ENCODE results near the gene KANSL3. TPM values are rescaled to one million over a fixed set of nuclear protein-coding genes. Genes with fewer than 3 reads are reported as not detected.

The KANSL3 gene
- total and polyA plus RNA-seq, 9 of the 15 experiments (the other 6 are each of a cell fraction or from before 2014, with no cell fraction given), result 11.3 to 43.7 (median 27.9) TPM

DNA sequence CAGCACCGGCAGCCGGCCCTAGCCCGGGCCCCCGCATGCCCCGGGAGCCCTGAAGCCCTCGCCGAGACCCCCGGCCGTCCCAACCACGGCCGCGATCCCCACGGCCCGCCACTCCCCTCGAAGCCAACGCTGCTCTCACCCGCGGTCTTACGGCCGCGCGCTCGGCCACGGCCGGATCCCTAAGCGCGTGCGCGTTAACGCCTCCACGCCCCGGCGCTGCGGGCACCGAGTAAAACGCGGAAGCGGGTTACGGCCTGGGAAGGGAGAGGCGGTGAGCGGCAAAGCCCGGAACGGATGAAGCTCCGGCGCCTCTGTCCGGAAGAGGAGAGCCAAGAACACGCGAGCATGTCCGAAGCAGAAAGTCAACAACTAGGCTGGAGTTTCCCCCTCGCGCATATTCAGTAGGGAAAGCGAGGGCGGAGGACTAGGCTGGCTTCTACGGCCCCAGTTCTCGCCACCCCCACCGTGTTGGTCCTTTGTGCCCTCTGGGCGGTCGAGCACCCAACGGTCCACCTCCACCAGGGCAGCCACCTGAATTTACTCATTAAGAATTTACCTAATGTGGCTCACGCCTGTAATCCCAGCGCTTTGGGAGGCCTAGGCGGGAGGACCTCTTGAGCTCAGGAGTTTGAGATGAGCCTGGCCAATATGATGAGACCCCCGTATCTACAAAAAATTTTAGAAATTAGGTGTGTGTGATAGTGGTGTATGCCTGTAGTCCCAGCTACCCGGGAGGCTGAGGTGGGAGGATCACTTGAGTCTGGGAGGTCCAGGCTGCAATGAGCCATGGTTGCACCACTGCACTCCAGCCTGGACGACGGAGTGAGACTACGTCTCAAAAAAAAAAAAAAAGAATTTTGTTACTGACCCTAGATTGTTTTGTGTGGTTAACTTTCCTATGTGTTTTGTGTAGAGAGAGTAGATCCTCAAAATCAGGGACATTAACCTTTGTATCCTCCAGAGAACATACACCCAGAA, at the start of gene KANSL3 (continued):
- TF ChIP-seq REST (IDR thresholded peaks at IDR 0.05; ENCODE audit: borderline replicate concordance) (no peak), REST (CRISPR knock-in tag; IDR thresholded peaks at IDR 0.05; ENCODE audit: low read depth) (peak; percentile 78; the same call in 1 of the 2 replicates), CTBP1 (IDR thresholded peaks at IDR 0.05; ENCODE audit: borderline replicate concordance) (peak; percentile 91), PHB2 (IDR thresholded peaks at IDR 0.05; ENCODE audit: low read depth) (no peak), ZNF583 (CRISPR knock-in tag; IDR thresholded peaks at IDR 0.05) (peak; percentile 57; the same call in 1 of the 2 replicates), PATZ1 (CRISPR knock-in tag; IDR thresholded peaks at IDR 0.05; ENCODE audit: borderline replicate concordance) (no peak), FOSL1 (tag; conservative IDR thresholded peaks at IDR 0.05) (peak; percentile 26; the same call in 1 of the 2 replicates), ZNF707 (CRISPR knock-in tag; conservative IDR thresholded peaks at IDR 0.05) (no peak), GTF2E2 (tag; IDR thresholded peaks at IDR 0.05) (peak; percentile 84; the same call in 1 of the 2 replicates), GATA2 (CRISPR knock-in tag; IDR thresholded peaks at IDR 0.05) (no peak), KLF13 (tag; IDR thresholded peaks at IDR 0.05; ENCODE audit: borderline replicate concordance, low read depth) (peak; percentile 86; the same call in 1 of the 2 replicates)
- TF ChIP-seq, protein P1, sequence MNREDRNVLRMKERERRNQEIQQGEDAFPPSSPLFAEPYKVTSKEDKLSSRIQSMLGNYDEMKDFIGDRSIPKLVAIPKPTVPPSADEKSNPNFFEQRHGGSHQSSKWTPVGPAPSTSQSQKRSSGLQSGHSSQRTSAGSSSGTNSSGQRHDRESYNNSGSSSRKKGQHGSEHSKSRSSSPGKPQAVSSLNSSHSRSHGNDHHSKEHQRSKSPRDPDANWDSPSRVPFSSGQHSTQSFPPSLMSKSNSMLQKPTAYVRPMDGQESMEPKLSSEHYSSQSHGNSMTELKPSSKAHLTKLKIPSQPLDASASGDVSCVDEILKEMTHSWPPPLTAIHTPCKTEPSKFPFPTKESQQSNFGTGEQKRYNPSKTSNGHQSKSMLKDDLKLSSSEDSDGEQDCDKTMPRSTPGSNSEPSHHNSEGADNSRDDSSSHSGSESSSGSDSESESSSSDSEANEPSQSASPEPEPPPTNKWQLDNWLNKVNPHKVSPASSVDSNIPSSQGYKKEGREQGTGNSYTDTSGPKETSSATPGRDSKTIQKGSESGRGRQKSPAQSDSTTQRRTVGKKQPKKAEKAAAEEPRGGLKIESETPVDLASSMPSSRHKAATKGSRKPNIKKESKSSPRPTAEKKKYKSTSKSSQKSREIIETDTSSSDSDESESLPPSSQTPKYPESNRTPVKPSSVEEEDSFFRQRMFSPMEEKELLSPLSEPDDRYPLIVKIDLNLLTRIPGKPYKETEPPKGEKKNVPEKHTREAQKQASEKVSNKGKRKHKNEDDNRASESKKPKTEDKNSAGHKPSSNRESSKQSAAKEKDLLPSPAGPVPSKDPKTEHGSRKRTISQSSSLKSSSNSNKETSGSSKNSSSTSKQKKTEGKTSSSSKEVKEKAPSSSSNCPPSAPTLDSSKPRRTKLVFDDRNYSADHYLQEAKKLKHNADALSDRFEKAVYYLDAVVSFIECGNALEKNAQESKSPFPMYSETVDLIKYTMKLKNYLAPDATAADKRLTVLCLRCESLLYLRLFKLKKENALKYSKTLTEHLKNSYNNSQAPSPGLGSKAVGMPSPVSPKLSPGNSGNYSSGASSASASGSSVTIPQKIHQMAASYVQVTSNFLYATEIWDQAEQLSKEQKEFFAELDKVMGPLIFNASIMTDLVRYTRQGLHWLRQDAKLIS (CRISPR knock-in tag; IDR thresholded peaks at IDR 0.05), result 0 out of 2 replicates have a peak, but pooled peaks have one; percentile 67

All from K562 (cell line).